WTC11 (cell line): Measurements from ENCODE around the gene TNS3. TPM values are rescaled to one million over a fixed set of nuclear protein-coding genes. Genes with fewer than 3 reads are reported as not detected.

Experiments
- ATAC-seq: fragments of 200-7000 bp; cut with Tn5 transposase; 2 replicates; pipeline ENCODE4 v1.10.0; 2021; ENCODE audit warnings: mild to moderate bottlenecking, moderate library complexity
- CTCF ChIA-PET: fragments of 300-600 bp; sonication (Branson Sonifier 250); formaldehyde crosslinking; loops from one replicate; lab custom pipeline; 2021; ENCODE audit warnings: antibody characterized with exemption; lab: Charles Lee
- POLR2A ChIA-PET: fragments of 350-600 bp; sonication (Branson Sonifier 250); formaldehyde crosslinking; loops from one replicate; lab custom pipeline; 2021; ENCODE audit warnings: antibody characterized with exemption; lab: Charles Lee
- DNase-seq: peaks from one replicate; pipeline ENCODE4 v3.0.0; 2021; ENCODE audit warnings: low spot score
- H3K27ac Mint-ChIP-seq: 2 replicates; pipeline ENCODE4 v1.8.0; 2021; ENCODE audit warnings: mixed read lengths
- H3K27me3 Mint-ChIP-seq: 2 replicates; pipeline ENCODE4 v1.8.0; 2021; ENCODE audit warnings: low read depth, mild to moderate bottlenecking, moderate library complexity, mixed read lengths
- H3K36me3 Mint-ChIP-seq: 2 replicates; pipeline ENCODE4 v1.8.0; 2021; ENCODE audit warnings: mixed read lengths
- H3K4me1 Mint-ChIP-seq: 2 replicates; pipeline ENCODE4 v1.8.0; 2022; ENCODE audit warnings: mixed read lengths
- H3K4me3 Mint-ChIP-seq: 2 replicates; pipeline ENCODE4 v1.8.0; 2021; ENCODE audit warnings: mild to moderate bottlenecking, moderate library complexity, mixed read lengths
- H3K9me3 Mint-ChIP-seq: 2 replicates; pipeline ENCODE4 v1.8.0; 2021; ENCODE audit warnings: mixed read lengths
- ATF3 ChIP-seq: sonication (generic); formaldehyde crosslinking; conservative IDR thresholded peaks from 2 replicates; pipeline ENCODE4 v1.8.1; 2022; ENCODE audit warnings: mild to moderate bottlenecking, missing genetic modification reagents
- CBFB ChIP-seq: sonication (generic); formaldehyde crosslinking; IDR thresholded peaks from 2 replicates; pipeline ENCODE4 v1.8.1; 2022; ENCODE audit warnings: mild to moderate bottlenecking, low read depth, missing genetic modification reagents
- CREB1 ChIP-seq: sonication (generic); formaldehyde crosslinking; IDR thresholded peaks from 2 replicates; pipeline ENCODE4 v1.8.0; 2023; ENCODE audit warnings: mild to moderate bottlenecking, missing genetic modification reagents
- E2F1 ChIP-seq: sonication (generic); formaldehyde crosslinking; IDR thresholded peaks from 2 replicates; pipeline ENCODE4 v1.8.0; 2022; ENCODE audit warnings: mild to moderate bottlenecking, missing genetic modification reagents
- ERG ChIP-seq: fragments of 250-450 bp; sonication (Bioruptor Pico); IDR thresholded peaks from 2 replicates; pipeline ENCODE4 v1.8.0; 2021; ENCODE audit warnings: mild to moderate bottlenecking
- GTF2I ChIP-seq: fragments of 250-450 bp; sonication (Bioruptor Pico); conservative IDR thresholded peaks from 2 replicates; pipeline ENCODE4 v1.4.0; 2021; ENCODE audit warnings: mild to moderate bottlenecking
- KAT7 ChIP-seq: sonication (generic); formaldehyde crosslinking; IDR thresholded peaks from 2 replicates; pipeline ENCODE4 v1.8.1; 2023; ENCODE audit warnings: missing genetic modification reagents, mild to moderate bottlenecking, borderline replicate concordance
- NFATC4 ChIP-seq: fragments of 250-450 bp; sonication (Bioruptor Pico); IDR thresholded peaks from 2 replicates; pipeline ENCODE4 v1.9.0; 2021; ENCODE audit warnings: mild to moderate bottlenecking
- NR1H2 ChIP-seq: sonication (generic); formaldehyde crosslinking; IDR thresholded peaks from 2 replicates; pipeline ENCODE4 v1.9.0; 2021; ENCODE audit warnings: mild to moderate bottlenecking, moderate library complexity, missing genetic modification reagents
- NR2C2 ChIP-seq: sonication (generic); formaldehyde crosslinking; IDR thresholded peaks from 2 replicates; pipeline ENCODE4 v1.8.0; 2022; ENCODE audit warnings: mild to moderate bottlenecking, missing genetic modification reagents
- PREB ChIP-seq: sonication (generic); formaldehyde crosslinking; IDR thresholded peaks from 2 replicates; pipeline ENCODE4 v1.8.1; 2022; ENCODE audit warnings: mild to moderate bottlenecking, missing genetic modification reagents, moderate library complexity, borderline replicate concordance
- STAT6 ChIP-seq: sonication (generic); formaldehyde crosslinking; conservative IDR thresholded peaks from 2 replicates; pipeline ENCODE4 v1.8.1; 2023; ENCODE audit warnings: mild to moderate bottlenecking, low read depth, missing genetic modification reagents, moderate library complexity
- TEAD1 ChIP-seq: sonication (generic); formaldehyde crosslinking; IDR thresholded peaks from 2 replicates; pipeline ENCODE4 v1.8.0; 2022; ENCODE audit warnings: mild to moderate bottlenecking, missing genetic modification reagents
- USF1 ChIP-seq: sonication (generic); formaldehyde crosslinking; IDR thresholded peaks from 2 replicates; pipeline ENCODE4 v1.8.0; 2022; ENCODE audit warnings: mild to moderate bottlenecking, missing genetic modification reagents
- ZBTB21 ChIP-seq: sonication (generic); formaldehyde crosslinking; IDR thresholded peaks from 2 replicates; pipeline ENCODE4 v1.8.1; 2023; ENCODE audit warnings: mild to moderate bottlenecking, missing genetic modification reagents, borderline replicate concordance
- ZNF219 ChIP-seq: sonication (generic); formaldehyde crosslinking; IDR thresholded peaks from 2 replicates; pipeline ENCODE4 v1.8.0; 2023; ENCODE audit warnings: missing genetic modification reagents, mild to moderate bottlenecking, borderline replicate concordance
- ZNF317 ChIP-seq: sonication (generic); formaldehyde crosslinking; IDR thresholded peaks from 2 replicates; pipeline ENCODE4 v1.8.1; 2023; ENCODE audit warnings: low read depth, mild to moderate bottlenecking, moderate library complexity, missing genetic modification reagents, borderline replicate concordance
- ZNF423 ChIP-seq: fragments of 250-450 bp; sonication (Bioruptor Pico); IDR thresholded peaks from 2 replicates; pipeline ENCODE4 v2.1.2; 2022; ENCODE audit warnings: mild to moderate bottlenecking, moderate library complexity
- ZNF425 ChIP-seq: fragments of 250-450 bp; sonication (Bioruptor Pico); conservative IDR thresholded peaks from 2 replicates; pipeline ENCODE4 v1.9.0; 2021; ENCODE audit warnings: mild to moderate bottlenecking
- ZNF512 ChIP-seq: sonication (generic); formaldehyde crosslinking; IDR thresholded peaks from 2 replicates; pipeline ENCODE4 v1.8.1; 2022; ENCODE audit warnings: missing genetic modification reagents, borderline replicate concordance
- total RNA-seq: library from RNA; stranded (reverse); gene quantifications from 3 replicates; pipeline ENCODE4 v1.2.3, GENCODE V29; 2021

TNS3 gene
- total RNA-seq, 1 experiment from 2014 or later = 37.7 TPM

GRCh38 chr7:47320296-47320695 is 261.6 kb downstream of the TNS3 start:
- H3K27ac Mint-ChIP-seq = no peak overlapping the region; the same call in 1 of the 2 replicates
- ATAC-seq = no peak
- TF ChIP-seq STAT6 (CRISPR knock-in tag) = no peak
- TF ChIP-seq TEAD1 = no peak
- TF ChIP-seq ZNF425 (CRISPR knock-in tag) = no peak
- TF ChIP-seq USF1 (CRISPR knock-in tag) = no peak
- no peak for TF ChIP-seq NR1H2
- no peak for TF ChIP-seq ZNF423 (CRISPR knock-in tag)
- TF ChIP-seq NR2C2 = no peak
- TF ChIP-seq ZNF219 (CRISPR knock-in tag) = no peak
- TF ChIP-seq, all 79 proteins: peak for 0
- no peak for DNase-seq
- ChIA-PET CTCF (no interaction called here), POLR2A (no interaction called here)
- H3K36me3 Mint-ChIP-seq = peaks cover 19% of the 10 kb centered on the region
- no peak overlapping the region for H3K4me3 Mint-ChIP-seq
- H3K4me1 Mint-ChIP-seq = peaks cover 23% of the 10 kb centered on the region
- H3K27me3 Mint-ChIP-seq = no peaks in the 10 kb centered on the region
- H3K9me3 Mint-ChIP-seq = peaks cover 6% of the 10 kb centered on the region; the same call in 1 of the 2 replicates

- Mint-ChIP-seq H3K27me3 (no peaks in the 10 kb centered on the region), H3K27ac (peak overlapping the region; percentile 62), H3K4me3 (no peak overlapping the region), H3K4me1 (peaks cover 39% of the 10 kb centered on the region), H3K9me3 (peaks cover 6% of the 10 kb centered on the region; the same call in 1 of the 2 replicates), H3K36me3 (peaks cover 19% of the 10 kb centered on the region)
- POLR2A ChIA-PET = interaction anchor here (0.5 kb wide), 1 partner anchor 152 kb away, joined by 3 read pairs; no protein-coding TSS in a partner anchor
- ATAC-seq (no peak), DNase-seq (no peak)
- no peak for TF ChIP-seq ZBTB21 (CRISPR knock-in tag)
- TF ChIP-seq KAT7 (CRISPR knock-in tag) = no peak
- TF ChIP-seq CREB1 = no peak
- TF ChIP-seq ZNF423 (CRISPR knock-in tag) = no peak
- TF ChIP-seq NFATC4 = no peak
- no peak for TF ChIP-seq E2F1 (CRISPR knock-in tag)
- CTCF ChIA-PET = no interaction called here
These were observed 263.3 kb downstream of the TNS3 start for GRCh38 chr7:47318395-47319182.

GRCh38 chr7:47317487-47317886 is 264.4 kb downstream of the TNS3 start:
- H3K27me3 Mint-ChIP-seq = no peaks in the 10 kb centered on the region
- no peak overlapping the region for H3K4me3 Mint-ChIP-seq
- peaks cover 6% of the 10 kb centered on the region; the same call in 1 of the 2 replicates for H3K9me3 Mint-ChIP-seq
- ATAC-seq (no peak), DNase-seq (no peak)
- H3K4me1 Mint-ChIP-seq = peaks cover 39% of the 10 kb centered on the region
- CTCF ChIA-PET = no interaction called here
- H3K27ac Mint-ChIP-seq = peak overlapping the region; percentile 76; the same call in 1 of the 2 replicates
- POLR2A ChIA-PET = no interaction called here
- H3K36me3 Mint-ChIP-seq = peaks cover 19% of the 10 kb centered on the region
- TF ChIP-seq ERG (CRISPR knock-in tag) = no peak
- TF ChIP-seq PREB (CRISPR knock-in tag) = no peak
- no peak for TF ChIP-seq ATF3 (CRISPR knock-in tag)
- TF ChIP-seq ZNF317 (CRISPR knock-in tag) = no peak
- TF ChIP-seq GTF2I (CRISPR knock-in tag) = no peak
- TF ChIP-seq CBFB = no peak
- no peak for TF ChIP-seq ZNF512 (CRISPR knock-in tag)
